Islet precursor cell (in vitro differentiated cells): ENCODE results near the gene AQP2.

Experiments
- DNase-seq: peaks from one replicate; pipeline ENCODE4 v3.0.0-alpha.2; 2018

The AQP2 gene

GRCh38 chr12:49942512-49942893 lies 8.0 kb upstream of the AQP2 start:
- no peak for DNase-seq

- DNase-seq: no peak
Measured at GRCh38 chr12:49942921-49943624, 7.5 kb upstream of the AQP2 start.

GRCh38 chr12:49943625-49943960 lies 6.9 kb upstream of the AQP2 start:
- DNase-seq: no peak

- no peak for DNase-seq
Measured at GRCh38 chr12:49944046-49944445, 6.5 kb upstream of the AQP2 start.

- no peak for DNase-seq
Measured at GRCh38 chr12:49944718-49945117, 5.8 kb upstream of the AQP2 start.

GRCh38 chr12:49945394-49946080 lies 5.0 kb upstream of the AQP2 start:
- peak; percentile 96 for DNase-seq

GRCh38 chr12:49946086-49946485 lies 4.5 kb upstream of the AQP2 start:
- DNase-seq: no peak

GRCh38 chr12:49946497-49946896 lies 4.0 kb upstream of the AQP2 start:
- no peak for DNase-seq

- no peak for DNase-seq
Measured at GRCh38 chr12:49947593-49948226, 2.8 kb upstream of the AQP2 start.

- no peak for DNase-seq
Measured at GRCh38 chr12:49948866-49949845, 1.4 kb upstream of the AQP2 start.

GRCh38 chr12:49949866-49950265 lies 671 bp upstream of the AQP2 start:
- DNase-seq: no peak

GRCh38 chr12:49951411-49952240 lies 1.1 kb downstream of the AQP2 start:
- DNase-seq: no peak

- DNase-seq: no peak
Measured at GRCh38 chr12:49952391-49953055, 2.0 kb downstream of the AQP2 start.

- DNase-seq: no peak
Measured at GRCh38 chr12:49953151-49953550, 2.6 kb downstream of the AQP2 start.

GRCh38 chr12:49953961-49954846 lies 3.7 kb downstream of the AQP2 start:
- no peak for DNase-seq

- DNase-seq: no peak
Measured at GRCh38 chr12:49954863-49955830, 4.6 kb downstream of the AQP2 start.

- no peak for DNase-seq
Measured at GRCh38 chr12:49955899-49956662, 5.5 kb downstream of the AQP2 start.
